Prostate gland (tissue), 2 donors: ENCODE data around the gene GARIN3.

Source experiments
- POLR2A ChIP-seq: fragments of 450-650 bp; IDR thresholded peaks from one replicate; pipeline ENCODE4 v1.6.1; 2016; ENCODE audit warnings: antibody characterized with exemption, mild to moderate bottlenecking
- POLR2AphosphoS5 ChIP-seq: sonication (generic); formaldehyde crosslinking; IDR thresholded peaks from one replicate; pipeline ENCODE4 v1.6.1; 2017; ENCODE audit warnings: antibody characterized with exemption
- TF ChIP-seq, protein P1 (sequence below), 4 experiments: fragments of 200-600 bp in 2 of 4; fragments of 450-650 bp in 2 of 4; sonication (generic) in 2 of 4; IDR thresholded peaks; 1 replicate in 3 of 4; 2 replicates in 1 of 4; pipeline ENCODE4 v1.5.1; 2016 to 2019; ENCODE audit warnings: antibody characterized with exemption in 4 of 4, mild to moderate bottlenecking in 2 of 4, moderate library complexity in 2 of 4

DNA sequence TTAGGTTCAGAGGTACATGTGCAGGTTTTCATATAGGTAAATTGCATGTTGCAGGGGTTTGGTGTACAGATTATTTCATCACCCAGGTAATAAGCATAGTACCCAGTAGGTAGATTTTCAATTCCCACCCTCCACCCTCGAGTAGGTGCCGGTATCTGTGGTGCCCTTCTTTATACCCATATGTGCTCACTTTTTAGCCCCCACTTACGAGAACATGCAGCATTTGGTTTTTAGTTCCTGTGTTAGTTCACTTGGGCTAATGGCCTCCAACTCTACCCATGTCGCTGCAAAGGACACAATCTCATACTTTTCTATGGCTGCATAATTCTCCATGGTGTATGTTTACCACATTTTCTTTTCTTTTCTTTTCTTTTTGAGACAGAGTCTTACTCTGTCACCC, 35.8 kb upstream of the GARIN3 start:
- TF ChIP-seq, protein P1, sequence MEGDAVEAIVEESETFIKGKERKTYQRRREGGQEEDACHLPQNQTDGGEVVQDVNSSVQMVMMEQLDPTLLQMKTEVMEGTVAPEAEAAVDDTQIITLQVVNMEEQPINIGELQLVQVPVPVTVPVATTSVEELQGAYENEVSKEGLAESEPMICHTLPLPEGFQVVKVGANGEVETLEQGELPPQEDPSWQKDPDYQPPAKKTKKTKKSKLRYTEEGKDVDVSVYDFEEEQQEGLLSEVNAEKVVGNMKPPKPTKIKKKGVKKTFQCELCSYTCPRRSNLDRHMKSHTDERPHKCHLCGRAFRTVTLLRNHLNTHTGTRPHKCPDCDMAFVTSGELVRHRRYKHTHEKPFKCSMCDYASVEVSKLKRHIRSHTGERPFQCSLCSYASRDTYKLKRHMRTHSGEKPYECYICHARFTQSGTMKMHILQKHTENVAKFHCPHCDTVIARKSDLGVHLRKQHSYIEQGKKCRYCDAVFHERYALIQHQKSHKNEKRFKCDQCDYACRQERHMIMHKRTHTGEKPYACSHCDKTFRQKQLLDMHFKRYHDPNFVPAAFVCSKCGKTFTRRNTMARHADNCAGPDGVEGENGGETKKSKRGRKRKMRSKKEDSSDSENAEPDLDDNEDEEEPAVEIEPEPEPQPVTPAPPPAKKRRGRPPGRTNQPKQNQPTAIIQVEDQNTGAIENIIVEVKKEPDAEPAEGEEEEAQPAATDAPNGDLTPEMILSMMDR (IDR thresholded peaks at IDR 0.05), result no peak
- TF ChIP-seq POLR2A (no peak), POLR2AphosphoS5 (no peak)
